A549 (cell line): Measurements from ENCODE around the gene SPECC1L. TPM values are rescaled to one million over a fixed set of nuclear protein-coding genes. Genes with fewer than 3 reads are reported as not detected.

Experiments used
- ATAC-seq, 2 experiments: fragments of 200-7000 bp in 1 of 2; fragments of >200 bp in 1 of 2; cut with Nextera tagmentation in 1 of 2; cut with Tn5 transposase in 1 of 2; 3 replicates each; pipeline versions ENCODE4 v1.8.0 to v1.9.1; 2018 to 2020; ENCODE audit warnings: mild to moderate bottlenecking in 1 of 2, moderate library complexity in 1 of 2
- CTCF ChIA-PET: fragments of 300-600 bp; sonication (Branson Sonifier 250); formaldehyde crosslinking; extraction: SDS; loops from one replicate; lab custom pipeline; 2021; ENCODE audit warnings: antibody characterized with exemption, inconsistent platforms; lab: Yijun Ruan, JAX
- POLR2A ChIA-PET: fragments of 350-600 bp; formaldehyde crosslinking; extraction: SDS; loops from one replicate; lab custom pipeline; 2021; ENCODE audit warnings: antibody characterized with exemption, inconsistent platforms; lab: Yijun Ruan, JAX
- DNase-seq, 2 experiments: peaks; one replicate each; pipeline versions ENCODE4 v3.0.0 to v3.0.0-alpha.2; 2011 to 2016; ENCODE audit warnings: low read depth in 1 of 2, low spot score in 1 of 2
- FAIRE-seq: peaks from 2 replicates; lab custom pipeline; 2011; peaks lifted over from hg19 to GRCh38; lab: Jason Lieb, UNC
- H3K27ac ChIP-seq, 2 experiments: fragments of >200 bp; sonication (Bioruptor Twin); formaldehyde crosslinking; 3 replicates each; pipeline ENCODE4 v1.5.1; 2016 to 2017
- H3K4me1 ChIP-seq: fragments of >200 bp; sonication (Bioruptor Twin); formaldehyde crosslinking; 3 replicates; pipeline ENCODE4 v1.6.1; 2016
- H3K4me2 ChIP-seq: fragments of >200 bp; sonication (Bioruptor Twin); formaldehyde crosslinking; 3 replicates; pipeline ENCODE4 v1.6.1; 2016
- H3K4me3 ChIP-seq: fragments of >200 bp; sonication (Bioruptor Twin); formaldehyde crosslinking; 3 replicates; pipeline ENCODE4 v1.5.1; 2016
- H3K9me3 ChIP-seq: fragments of >200 bp; sonication (Bioruptor Twin); formaldehyde crosslinking; 3 replicates; pipeline ENCODE4 v1.6.1; 2016
- CBX8 ChIP-seq: fragments of 200-600 bp; sonication (generic); IDR thresholded peaks from 2 replicates; pipeline ENCODE4 v1.6.1; 2016
- CEBPB ChIP-seq, 2 experiments: fragments of >200 bp in 1 of 2; sonication (Bioruptor Twin) in 1 of 2; formaldehyde crosslinking in 1 of 2; IDR thresholded peaks; 2 replicates each; pipeline ENCODE4 v1.6.1; 2012 to 2016
- CHD2 ChIP-seq: fragments of 150-350 bp; IDR thresholded peaks from 2 replicates; pipeline ENCODE4 v1.6.1; 2014; ENCODE audit warnings: low read length; ENCODE audit not compliant: partially characterized antibody
- EHF ChIP-seq: fragments of 250-450 bp; sonication (Bioruptor Pico); IDR thresholded peaks from 2 replicates; pipeline ENCODE4 v1.5.0; 2020; ENCODE audit warnings: mild to moderate bottlenecking
- ELK1 ChIP-seq: fragments of 150-350 bp; IDR thresholded peaks from 2 replicates; pipeline ENCODE4 v1.6.1; 2014; ENCODE audit warnings: low read depth, mild to moderate bottlenecking, low read length
- EP300 ChIP-seq, 2 experiments: fragments of >200 bp; sonication (Bioruptor Twin); formaldehyde crosslinking; IDR thresholded peaks; 2 replicates in 1 of 2; 3 replicates in 1 of 2; pipeline ENCODE4 v1.6.1; 2016 to 2017
- FOSB ChIP-seq: fragments of 250-450 bp; sonication (Bioruptor Pico); IDR thresholded peaks from 2 replicates; pipeline ENCODE4 v1.5.0; 2020; ENCODE audit warnings: mild to moderate bottlenecking, moderate library complexity
- FOSL2 ChIP-seq, 2 experiments: fragments of 450-650 bp in 1 of 2; fragments of >200 bp in 1 of 2; sonication (Bioruptor Twin) in 1 of 2; formaldehyde crosslinking; IDR thresholded peaks; 2 replicates each; pipeline versions ENCODE4 v1.5.0 to v1.6.1; 2016 to 2020; ENCODE audit warnings: mild to moderate bottlenecking in 1 of 2, moderate library complexity in 1 of 2
- HEYL ChIP-seq: fragments of 250-450 bp; sonication (Bioruptor Pico); IDR thresholded peaks from 2 replicates; pipeline ENCODE4 v1.8.0; 2021; ENCODE audit warnings: mild to moderate bottlenecking, moderate library complexity
- JUNB ChIP-seq: fragments of >200 bp; sonication (Bioruptor Twin); formaldehyde crosslinking; IDR thresholded peaks from 2 replicates; pipeline ENCODE4 v1.6.1; 2016
- KDM1A ChIP-seq: fragments of 200-600 bp; sonication (generic); IDR thresholded peaks from 2 replicates; pipeline ENCODE4 v1.6.1; 2016; ENCODE audit warnings: low read depth, mild to moderate bottlenecking
- MYC ChIP-seq: IDR thresholded peaks from 2 replicates; pipeline ENCODE4 v1.6.1; 2012; ENCODE audit warnings: mild to moderate bottlenecking, inconsistent platforms, low read length, improper control_type of control experiment, borderline replicate concordance
- NR3C1 ChIP-seq: fragments of >200 bp; sonication (Bioruptor Twin); formaldehyde crosslinking; IDR thresholded peaks from 3 replicates; pipeline ENCODE4 v1.6.1; 2017
- PHF8 ChIP-seq: fragments of 200-600 bp; sonication (generic); IDR thresholded peaks from 2 replicates; pipeline ENCODE4 v1.6.1; 2016; ENCODE audit warnings: low read depth, mild to moderate bottlenecking, antibody characterized with exemption, moderate library complexity, borderline replicate concordance
- POLR2A ChIP-seq: IDR thresholded peaks from 2 replicates; pipeline ENCODE4 v1.6.1; 2012; ENCODE audit warnings: mild to moderate bottlenecking, low read length
- POLR2AphosphoS2 ChIP-seq: conservative IDR thresholded peaks from 2 replicates; pipeline ENCODE4 v1.6.1; 2012; ENCODE audit warnings: low read length, improper control_type of control experiment, inconsistent platforms
- RAD21 ChIP-seq, 2 experiments: fragments of >200 bp in 1 of 2; sonication (Bioruptor Twin) in 1 of 2; formaldehyde crosslinking in 1 of 2; IDR thresholded peaks in 1 of 2; conservative IDR thresholded peaks in 1 of 2; 2 replicates in 1 of 2; 3 replicates in 1 of 2; pipeline ENCODE4 v1.6.1; 2012 to 2018; ENCODE audit warnings: inconsistent platforms in 1 of 2
- RFX5 ChIP-seq: fragments of 450-650 bp; IDR thresholded peaks from 2 replicates; pipeline ENCODE4 v1.7.1; 2014; ENCODE audit warnings: antibody characterized with exemption, mild to moderate bottlenecking, moderate library complexity
- ZC3H11A ChIP-seq: fragments of 450-650 bp; IDR thresholded peaks from 2 replicates; pipeline ENCODE4 v1.6.1; 2014; ENCODE audit warnings: antibody characterized with exemption, mild to moderate bottlenecking
- ZSCAN20 ChIP-seq: fragments of 250-450 bp; sonication (Bioruptor Pico); IDR thresholded peaks from 2 replicates; pipeline ENCODE4 v1.8.0; 2022; ENCODE audit warnings: mild to moderate bottlenecking, moderate library complexity
- WGBS: methylation state at CpG from one replicate; pipeline ENCODE4 v1.1.6; 2017; ENCODE audit errors: missing lambda C conversion rate; 5-methylcytosine and 5-hydroxymethylcytosine counted together
- polyA plus RNA-seq, 4 experiments: library from polyadenylated mRNA; depleted of rRNA in 3 of 4; stranded (reverse); fragments of >200 nt; fragmentation: RNase III in 1 of 4; extraction: RNeasy Plus Mini Kit Qiagen cat#74134 plus additional on column Dnase treatment in 1 of 4; gene quantifications; 2 replicates in 3 of 4; 3 replicates in 1 of 4; pipeline ENCODE4 v1.2.3, GENCODE V29; 2011 to 2017
- TF ChIP-seq, protein P1 (sequence below): IDR thresholded peaks from 2 replicates; pipeline ENCODE4 v1.6.1; 2012
- TF ChIP-seq, protein P2 (sequence below): fragments of >200 bp; sonication (Bioruptor Twin); formaldehyde crosslinking; IDR thresholded peaks from 2 replicates; pipeline ENCODE4 v1.6.1; 2016

The SPECC1L gene
- polyA plus RNA-seq, 2 of the 4 experiments (the other 2 are of a cell fraction): 14.8 to 25.2 TPM

DNA sequence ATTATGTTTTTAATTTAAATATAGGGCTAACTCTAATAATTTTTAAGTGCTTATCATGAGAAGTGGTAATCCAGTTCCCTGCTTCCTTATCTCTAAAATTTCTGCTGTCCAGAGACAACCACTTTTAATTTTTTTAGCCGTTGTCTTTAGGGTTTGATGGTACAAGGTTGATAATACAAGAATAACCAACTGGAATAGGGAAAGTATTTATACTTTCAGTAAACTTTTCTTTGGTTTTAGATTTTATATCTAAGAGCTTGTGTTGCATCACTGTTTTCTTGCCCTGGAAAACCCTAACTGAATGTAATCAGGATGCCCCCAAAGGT lies 110.2 kb downstream of the SPECC1L start (continued):
- TF ChIP-seq ELK1 (no peak), POLR2A (no peak), CHD2 (no peak), JUNB (no peak)
- TF ChIP-seq, all 56 proteins: peak for 0

- Histone ChIP-seq H3K4me2 (no peak overlapping the region), H3K4me3 (no peak overlapping the region), H3K27ac (no peak overlapping the region), H3K4me1 (no peaks in the 10 kb centered on the region), H3K9me3 (no peaks in the 10 kb centered on the region)
- DNase-seq (no peak), ATAC-seq (no peak), FAIRE-seq (no peak)
- no peak for TF ChIP-seq HEYL (CRISPR knock-in tag)
- CTCF ChIA-PET: interaction anchor here (1.1 kb wide), 1 partner anchor 10 kb away, joined by 3 read pairs; no protein-coding TSS in a partner anchor
- 78% methylated on average over 2 of the region's 2 CpGs for WGBS
- POLR2A ChIA-PET: no interaction called here
These were observed 112.4 kb downstream of the SPECC1L start for GRCh38 chr22:24383061-24383460.

- ATAC-seq (no peak), DNase-seq (no peak), FAIRE-seq (no peak)
- no peak overlapping the region for H3K4me2 ChIP-seq
- no peaks in the 10 kb centered on the region for H3K4me1 ChIP-seq
- ChIA-PET POLR2A (no interaction called here), CTCF (no interaction called here)
- TF ChIP-seq NR3C1 (no peak), CBX8 (no peak), EP300 (IDR thresholded peaks at IDR 0.05) (no peak), CEBPB (IDR thresholded peaks at IDR 0.05) (no peak), KDM1A (no peak), JUNB (no peak), FOSL2 (IDR thresholded peaks at IDR 0.05) (no peak), FOSL2 (CRISPR knock-in tag; IDR thresholded peaks at IDR 0.05) (no peak), MYC (no peak), PHF8 (no peak), ZSCAN20 (CRISPR knock-in tag) (no peak), EHF (CRISPR knock-in tag) (no peak), RFX5 (no peak), RAD21 (conservative IDR thresholded peaks at IDR 0.05 in 1 of 2, IDR thresholded peaks at IDR 0.05 in 1 of 2) (no peak), POLR2AphosphoS2 (no peak)
- TF ChIP-seq, protein P1, sequence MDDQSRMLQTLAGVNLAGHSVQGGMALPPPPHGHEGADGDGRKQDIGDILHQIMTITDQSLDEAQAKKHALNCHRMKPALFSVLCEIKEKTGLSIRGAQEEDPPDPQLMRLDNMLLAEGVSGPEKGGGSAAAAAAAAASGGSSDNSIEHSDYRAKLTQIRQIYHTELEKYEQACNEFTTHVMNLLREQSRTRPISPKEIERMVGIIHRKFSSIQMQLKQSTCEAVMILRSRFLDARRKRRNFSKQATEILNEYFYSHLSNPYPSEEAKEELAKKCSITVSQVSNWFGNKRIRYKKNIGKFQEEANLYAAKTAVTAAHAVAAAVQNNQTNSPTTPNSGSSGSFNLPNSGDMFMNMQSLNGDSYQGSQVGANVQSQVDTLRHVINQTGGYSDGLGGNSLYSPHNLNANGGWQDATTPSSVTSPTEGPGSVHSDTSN: no peak
- no peak overlapping the region for H3K4me3 ChIP-seq
- no peak overlapping the region for H3K27ac ChIP-seq
- H3K9me3 ChIP-seq: no peaks in the 10 kb centered on the region
- WGBS: 93% methylated on average over 1 of the region's 1 CpG
These were observed 113.5 kb downstream of the SPECC1L start for GRCh38 chr22:24384131-24384530.

DNA sequence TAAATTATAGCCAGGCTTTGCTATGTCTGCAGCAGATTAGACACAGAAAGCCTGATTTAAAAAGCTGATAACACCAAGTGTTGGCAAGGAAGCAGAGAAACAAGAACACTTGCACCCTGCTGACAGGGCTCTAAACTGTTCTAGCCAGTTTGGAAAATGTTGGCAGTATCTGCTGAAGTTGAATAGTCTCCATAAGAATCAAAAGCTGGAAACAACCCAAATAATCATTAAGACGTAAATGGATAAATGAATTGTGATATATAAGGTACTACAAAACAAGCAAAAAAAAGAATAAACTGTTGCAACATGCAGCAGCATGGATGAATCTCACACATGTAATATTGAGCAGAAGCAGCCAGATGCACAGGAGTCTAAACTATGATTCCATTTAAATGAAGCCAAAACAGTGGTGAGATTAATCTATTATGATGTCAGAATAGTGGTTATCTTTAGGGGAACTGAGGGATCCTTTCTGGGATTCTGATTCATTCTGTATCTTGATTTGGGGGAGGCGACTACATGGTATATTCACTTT lies 116.4 kb downstream of the SPECC1L start:
- Histone ChIP-seq H3K9me3 (no peaks in the 10 kb centered on the region), H3K4me1 (no peaks in the 10 kb centered on the region), H3K4me2 (no peak overlapping the region), H3K4me3 (no peak overlapping the region), H3K27ac (no peak overlapping the region)
- TF ChIP-seq FOSB (CRISPR knock-in tag) (no peak), RFX5 (no peak), RAD21 (conservative IDR thresholded peaks at IDR 0.05 in 1 of 2, IDR thresholded peaks at IDR 0.05 in 1 of 2) (no peak), ZC3H11A (no peak), NR3C1 (no peak), CBX8 (no peak), EHF (CRISPR knock-in tag) (no peak)
- TF ChIP-seq, protein P2, sequence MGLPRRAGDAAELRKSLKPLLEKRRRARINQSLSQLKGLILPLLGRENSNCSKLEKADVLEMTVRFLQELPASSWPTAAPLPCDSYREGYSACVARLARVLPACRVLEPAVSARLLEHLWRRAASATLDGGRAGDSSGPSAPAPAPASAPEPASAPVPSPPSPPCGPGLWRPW: no peak
- FAIRE-seq (no peak), DNase-seq (no peak), ATAC-seq (no peak)
- ChIA-PET POLR2A (no interaction called here), CTCF (interaction anchor here (0.8 kb wide), 1 partner anchor 230 kb away, joined by 3 read pairs; no protein-coding TSS in a partner anchor)
- WGBS: 94% methylated on average over 2 of the region's 2 CpGs
